D341Med (cell line): ENCODE data around the gene SPEM3.

Experiments
- DNase-seq: peaks from one replicate; pipeline ENCODE4 v3.0.0; 2012; ENCODE audit warnings: low spot score

Gene SPEM3

DNA sequence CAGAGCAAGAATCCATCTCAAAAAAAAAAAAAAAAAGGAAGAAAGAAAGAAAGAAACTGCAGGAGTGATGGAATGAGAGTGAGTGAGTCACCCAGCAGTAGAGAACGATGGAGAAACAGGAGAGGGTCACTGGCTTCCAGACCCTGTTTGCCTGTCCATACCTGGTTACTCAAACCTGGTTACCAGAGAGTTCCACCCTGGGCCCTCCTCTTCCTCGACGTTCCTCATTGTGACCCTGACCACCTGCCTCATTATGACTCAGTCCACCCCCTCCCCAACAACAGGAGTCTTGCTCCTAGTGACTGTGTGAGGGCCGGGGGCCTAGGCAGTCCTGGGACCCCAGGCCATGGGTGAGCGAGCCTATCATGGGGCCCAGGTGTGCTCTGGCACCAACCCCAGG is at the start of gene SPEM3:
Gene SPEM3 (plus strand): TSS at position 301 of the 400 bp plus-strand sequence. CDS start 46 bp downstream, at position 347.
- no peak for DNase-seq

DNA sequence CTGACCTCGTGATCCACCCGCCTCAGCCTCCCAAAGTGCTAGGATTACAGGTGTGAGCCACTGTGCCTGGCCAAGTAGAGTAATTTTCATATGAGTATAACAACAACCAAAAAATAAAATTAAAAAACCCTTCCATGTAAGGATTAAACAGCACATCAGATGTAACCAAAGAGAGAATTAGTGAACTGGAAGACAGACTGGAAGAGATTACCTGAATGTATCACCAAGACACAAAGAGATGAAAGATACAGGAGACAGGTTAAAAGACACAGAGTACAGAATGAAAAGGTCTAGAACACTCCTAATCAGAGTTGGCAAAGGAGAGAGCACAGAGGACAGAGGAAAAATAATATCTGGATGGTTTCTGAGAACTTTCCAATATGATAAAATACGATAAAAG is 49.5 kb upstream of the SPEM3 start:
- no peak for DNase-seq

DNA sequence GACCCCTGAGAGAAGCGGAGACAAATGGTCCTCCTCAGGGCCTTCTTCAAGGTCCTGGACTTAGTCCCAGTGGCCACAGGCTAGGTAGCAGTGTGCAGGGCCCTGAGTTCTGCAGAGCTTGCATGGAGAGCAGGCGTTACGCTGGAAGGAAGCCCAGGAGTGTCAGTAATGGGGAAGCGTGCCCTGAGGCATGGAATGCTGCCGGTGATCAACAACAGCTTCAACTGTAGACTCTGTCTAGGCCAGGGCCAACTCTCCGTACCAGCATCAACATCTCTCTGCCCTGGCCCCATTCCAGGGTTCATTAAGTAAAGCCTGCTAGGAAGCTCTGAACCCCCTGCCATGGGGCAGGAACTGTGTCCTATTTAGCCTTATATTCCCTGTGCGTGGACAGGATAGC is 48.3 kb upstream of the SPEM3 start:
- no peak for DNase-seq

DNA sequence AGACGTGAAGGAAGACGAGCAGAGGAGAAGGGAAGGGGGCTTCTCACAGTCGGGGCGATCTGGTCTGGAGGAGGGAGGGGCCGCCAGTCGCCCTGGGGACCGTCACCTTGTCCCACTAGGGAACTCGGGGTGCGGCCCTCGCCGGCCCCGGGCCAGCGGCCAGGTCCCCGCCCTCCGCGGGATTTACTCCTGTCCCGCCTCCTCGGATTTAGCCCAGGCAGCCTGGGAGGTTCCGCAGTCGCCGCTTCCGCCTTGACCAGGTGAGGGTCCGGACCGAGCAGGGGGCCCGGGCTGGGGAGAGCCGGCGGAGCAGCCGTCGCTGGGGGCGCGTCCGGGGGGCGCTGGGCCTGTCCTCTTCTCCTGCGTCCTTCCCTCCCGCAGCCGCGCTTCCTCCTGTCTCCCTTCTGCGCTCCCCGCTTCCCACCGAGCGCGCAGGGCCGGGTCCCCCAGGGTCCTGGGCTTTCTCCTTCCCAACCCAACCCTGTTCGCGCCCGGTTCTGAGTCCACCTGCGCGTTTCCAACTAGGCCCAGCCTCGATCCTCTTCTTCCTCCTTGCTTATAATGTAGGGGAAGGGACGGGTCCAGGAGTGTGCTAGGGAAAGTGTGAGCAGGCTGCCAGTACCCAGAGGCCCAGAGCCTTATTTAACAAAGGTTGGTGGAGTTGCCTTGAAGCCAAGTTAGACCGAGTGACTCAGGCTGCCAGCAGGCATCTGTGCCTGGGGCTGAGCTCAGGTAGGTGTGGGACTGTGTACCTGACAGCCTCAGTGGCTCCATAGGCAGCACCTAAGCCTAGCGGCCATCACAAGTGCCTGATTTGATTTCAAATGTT is 47.6 kb upstream of the SPEM3 start, which contains the start of gene TNK1:
Gene TNK1 (plus strand): TSS at position 235 of the 829 bp plus-strand sequence. CDS start 1,838 bp downstream, outside the sequence.
- peak; percentile 74 for DNase-seq

DNA sequence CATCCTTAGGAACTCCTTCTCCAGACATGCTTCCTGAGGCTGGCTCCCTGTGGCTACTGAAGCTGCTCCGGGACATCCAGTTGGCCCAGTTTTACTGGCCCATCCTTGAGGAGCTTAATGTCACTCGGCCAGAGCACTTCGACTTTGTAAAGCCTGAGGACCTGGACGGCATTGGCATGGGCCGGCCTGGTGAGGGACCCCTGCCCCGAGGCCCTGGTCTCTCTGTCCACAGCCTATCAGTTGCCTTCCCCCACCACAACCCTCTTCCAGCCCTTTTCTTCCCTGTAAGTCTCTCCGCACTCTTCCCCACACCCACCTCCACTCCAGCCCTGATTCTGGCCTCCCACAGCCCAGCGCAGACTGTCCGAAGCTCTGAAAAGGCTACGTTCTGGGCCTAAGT is 45.8 kb upstream of the SPEM3 start:
- DNase-seq: no peak

DNA sequence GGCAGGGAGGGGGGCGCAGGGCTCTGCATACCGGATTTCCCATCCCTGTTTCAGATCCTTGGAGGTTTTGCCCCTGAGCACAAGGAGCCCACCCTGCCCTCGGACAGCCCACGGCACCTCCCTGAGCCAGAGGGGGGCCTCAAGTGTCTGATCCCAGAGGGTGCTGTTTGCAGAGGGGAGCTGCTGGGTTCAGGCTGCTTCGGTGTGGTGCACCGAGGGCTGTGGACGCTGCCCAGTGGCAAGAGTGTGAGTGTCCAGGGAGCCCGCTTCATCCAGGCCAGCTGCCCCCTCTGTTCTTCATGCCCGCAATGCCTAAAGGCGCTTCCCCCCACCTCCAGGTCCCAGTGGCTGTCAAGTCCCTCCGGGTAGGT is 45.3 kb upstream of the SPEM3 start:
- no peak for DNase-seq

DNA sequence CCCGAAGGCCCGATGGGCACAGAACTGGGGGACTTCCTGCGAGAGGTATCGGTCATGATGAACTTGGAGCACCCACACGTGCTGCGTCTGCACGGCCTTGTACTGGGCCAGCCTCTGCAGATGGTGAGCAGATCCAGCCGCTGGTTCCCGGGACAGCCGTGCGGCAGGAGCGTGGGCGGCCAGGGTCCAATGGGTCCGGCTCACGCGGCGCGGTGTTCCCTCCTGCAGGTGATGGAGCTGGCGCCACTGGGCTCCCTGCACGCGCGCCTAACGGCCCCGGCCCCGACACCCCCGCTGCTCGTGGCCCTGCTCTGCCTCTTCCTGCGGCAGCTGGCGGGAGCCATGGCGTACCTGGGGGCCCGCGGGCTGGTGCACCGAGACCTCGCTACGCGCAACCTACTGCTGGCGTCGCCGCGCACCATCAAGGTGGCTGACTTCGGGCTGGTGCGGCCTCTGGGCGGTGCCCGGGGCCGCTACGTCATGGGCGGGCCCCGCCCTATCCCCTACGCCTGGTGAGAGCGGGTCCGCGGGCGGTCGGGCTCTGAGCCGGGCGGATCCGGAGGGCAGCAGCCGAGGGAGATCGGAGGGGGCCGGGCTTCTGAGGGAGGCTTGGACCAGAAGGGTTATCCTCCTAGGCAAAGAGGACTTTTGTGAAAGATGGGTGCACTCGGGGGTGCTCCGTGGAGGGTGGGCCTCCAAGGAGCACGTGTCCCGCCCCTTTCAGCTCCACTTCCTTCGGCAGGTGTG is 44.7 kb upstream of the SPEM3 start:
- no peak for DNase-seq

DNA sequence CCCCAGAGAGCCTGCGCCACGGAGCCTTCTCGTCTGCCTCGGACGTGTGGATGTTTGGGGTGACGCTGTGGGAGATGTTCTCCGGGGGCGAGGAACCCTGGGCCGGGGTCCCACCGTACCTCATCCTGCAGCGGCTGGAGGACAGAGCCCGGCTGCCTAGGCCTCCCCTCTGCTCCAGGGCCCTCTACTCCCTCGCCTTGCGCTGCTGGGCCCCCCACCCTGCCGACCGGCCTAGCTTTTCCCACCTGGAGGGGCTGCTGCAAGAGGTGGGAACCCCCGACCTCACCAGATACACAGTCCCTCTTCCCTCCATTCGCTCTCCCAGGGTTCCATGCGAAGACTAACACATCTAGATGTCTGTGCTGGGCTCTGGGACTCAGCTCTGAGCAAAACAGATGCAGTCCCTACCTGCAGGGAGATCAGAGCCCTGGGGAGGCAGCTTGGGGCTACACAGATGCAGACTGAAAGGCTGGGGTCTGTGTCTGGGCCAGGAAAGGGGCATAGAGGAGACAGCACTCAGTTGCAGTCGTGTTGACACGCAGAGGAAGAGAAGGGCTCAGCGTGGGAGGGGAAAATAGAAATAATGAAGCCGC is 44.1 kb upstream of the SPEM3 start:
- peak; percentile 8 for DNase-seq

DNA sequence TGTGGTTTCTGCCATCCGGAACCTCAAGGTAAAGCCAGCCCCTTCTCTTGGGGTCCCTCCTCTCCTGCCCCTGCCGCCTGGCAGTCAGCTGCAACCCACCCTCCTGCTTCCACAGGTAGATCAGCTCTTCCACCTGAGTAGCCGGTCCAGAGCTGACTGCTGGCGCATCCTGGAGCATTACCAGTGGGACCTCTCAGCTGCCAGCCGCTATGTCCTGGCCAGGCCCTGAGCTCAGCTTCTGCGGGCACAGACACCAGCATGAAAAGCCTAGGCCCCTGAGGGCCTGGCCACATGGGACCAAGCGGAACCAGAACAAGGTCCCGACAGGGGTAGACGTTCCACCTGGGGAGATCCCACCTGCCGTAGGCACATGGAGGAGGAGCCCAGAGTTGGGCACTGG is 39.8 kb upstream of the SPEM3 start:
- no peak for DNase-seq

DNA sequence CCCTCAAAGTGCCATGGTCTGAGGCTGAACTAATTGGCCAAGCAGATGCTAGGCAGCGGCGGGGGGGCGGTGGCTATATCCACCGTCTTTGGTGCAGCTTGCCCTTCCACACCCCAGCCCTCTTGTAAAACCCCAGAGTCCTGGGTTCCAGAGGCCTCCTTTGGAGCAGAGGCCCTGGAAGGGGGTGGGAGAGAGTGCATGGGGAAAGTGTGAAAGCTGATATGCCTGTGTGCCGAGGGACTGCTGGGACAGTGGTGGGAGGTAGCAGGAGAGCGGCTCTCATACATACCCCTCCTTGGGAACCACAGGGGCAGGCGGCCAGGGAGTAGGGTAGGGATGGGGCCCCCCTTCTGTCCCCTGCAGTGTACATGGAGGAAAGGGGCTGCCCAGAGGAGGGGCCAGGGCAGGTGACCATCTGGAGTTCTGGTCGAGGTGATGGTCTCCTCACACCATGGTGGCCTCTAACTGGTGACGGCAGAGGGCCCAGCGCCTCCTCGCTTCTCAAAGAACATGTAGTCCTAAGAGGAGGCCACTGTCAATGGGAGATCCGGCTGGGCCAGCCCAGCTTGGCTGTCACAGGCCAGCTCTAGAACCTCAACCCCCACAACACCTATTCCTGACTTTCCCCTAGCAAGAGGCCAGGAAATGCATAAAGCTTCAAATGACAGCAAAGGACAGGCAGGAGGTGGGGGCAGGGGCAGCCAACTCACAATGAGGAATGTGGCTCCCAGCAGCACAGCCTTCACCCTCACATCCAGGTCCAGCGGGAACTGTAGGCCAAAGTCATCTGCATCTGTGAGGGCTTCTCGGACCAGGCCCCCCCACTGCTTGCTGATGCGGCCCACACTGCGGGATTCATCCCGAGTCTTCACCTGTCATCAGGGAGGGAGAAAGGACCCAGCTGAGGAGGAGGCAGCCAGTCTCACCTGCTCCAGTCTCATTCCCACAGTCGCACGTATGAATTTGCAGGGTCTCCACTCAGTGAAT is 38.4 kb upstream of the SPEM3 start:
- DNase-seq: no peak

DNA sequence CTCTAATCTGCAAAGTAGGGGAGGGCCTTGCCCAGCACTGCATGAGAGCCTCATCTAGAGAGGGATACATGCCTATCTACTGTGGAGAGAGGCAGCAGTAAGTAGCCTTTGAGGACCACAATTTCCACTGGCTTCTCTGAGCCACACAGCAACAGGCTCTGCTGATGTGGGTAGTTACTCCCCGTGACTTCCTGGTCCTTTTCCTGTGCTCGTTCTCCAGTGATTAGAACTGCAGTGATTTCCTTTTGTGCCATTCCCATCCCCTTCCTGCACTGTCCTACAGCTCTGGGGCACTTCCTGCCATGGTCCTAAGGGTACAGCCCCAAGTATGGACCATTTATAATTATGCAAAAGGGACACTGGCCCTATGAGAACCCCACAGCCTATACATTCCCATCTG is 37.4 kb upstream of the SPEM3 start:
- DNase-seq: no peak

DNA sequence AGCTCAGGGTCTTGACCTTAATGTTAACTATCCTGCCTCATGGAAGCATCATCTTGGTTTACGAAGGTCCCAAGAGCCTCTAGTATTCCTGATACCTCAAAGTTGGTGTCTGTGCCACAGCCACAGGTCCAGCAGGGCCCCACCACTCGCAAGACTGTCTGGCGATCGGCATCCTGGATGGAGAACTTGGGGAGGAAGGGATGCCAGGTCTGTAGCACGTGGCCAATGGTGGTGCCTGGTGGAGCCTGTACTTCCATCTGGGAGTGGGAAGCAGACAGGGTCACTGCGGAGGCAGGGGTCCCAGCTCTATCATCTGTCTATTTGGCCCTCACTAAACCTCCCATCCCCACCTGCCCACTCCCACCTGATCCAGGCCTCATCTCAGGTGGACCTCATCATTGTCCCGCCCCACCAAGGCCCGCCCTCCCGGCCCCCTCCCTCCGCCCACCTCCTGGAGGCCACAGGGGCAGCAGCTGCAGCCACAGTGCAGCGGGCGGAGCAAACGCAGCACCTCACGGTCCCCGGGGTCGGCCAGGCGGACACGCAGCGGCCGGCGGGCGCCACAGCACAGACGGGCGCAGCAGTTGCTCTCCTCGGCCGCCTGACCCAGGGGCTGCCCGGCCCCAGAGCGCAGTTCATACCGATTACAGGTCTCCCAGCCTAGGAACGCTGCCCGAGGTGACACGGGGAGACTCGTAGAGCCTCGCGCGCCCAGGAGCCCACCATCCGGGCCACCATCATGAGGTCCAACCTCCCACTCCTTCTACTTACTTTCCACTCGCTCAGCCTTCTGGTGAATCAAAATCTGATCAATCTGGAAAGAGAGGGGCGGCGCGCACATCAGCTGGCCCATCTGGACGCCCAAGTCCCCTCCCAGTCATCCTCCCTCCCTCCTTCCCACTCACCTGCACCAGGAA is 35.7 kb upstream of the SPEM3 start:
- no peak for DNase-seq

DNA sequence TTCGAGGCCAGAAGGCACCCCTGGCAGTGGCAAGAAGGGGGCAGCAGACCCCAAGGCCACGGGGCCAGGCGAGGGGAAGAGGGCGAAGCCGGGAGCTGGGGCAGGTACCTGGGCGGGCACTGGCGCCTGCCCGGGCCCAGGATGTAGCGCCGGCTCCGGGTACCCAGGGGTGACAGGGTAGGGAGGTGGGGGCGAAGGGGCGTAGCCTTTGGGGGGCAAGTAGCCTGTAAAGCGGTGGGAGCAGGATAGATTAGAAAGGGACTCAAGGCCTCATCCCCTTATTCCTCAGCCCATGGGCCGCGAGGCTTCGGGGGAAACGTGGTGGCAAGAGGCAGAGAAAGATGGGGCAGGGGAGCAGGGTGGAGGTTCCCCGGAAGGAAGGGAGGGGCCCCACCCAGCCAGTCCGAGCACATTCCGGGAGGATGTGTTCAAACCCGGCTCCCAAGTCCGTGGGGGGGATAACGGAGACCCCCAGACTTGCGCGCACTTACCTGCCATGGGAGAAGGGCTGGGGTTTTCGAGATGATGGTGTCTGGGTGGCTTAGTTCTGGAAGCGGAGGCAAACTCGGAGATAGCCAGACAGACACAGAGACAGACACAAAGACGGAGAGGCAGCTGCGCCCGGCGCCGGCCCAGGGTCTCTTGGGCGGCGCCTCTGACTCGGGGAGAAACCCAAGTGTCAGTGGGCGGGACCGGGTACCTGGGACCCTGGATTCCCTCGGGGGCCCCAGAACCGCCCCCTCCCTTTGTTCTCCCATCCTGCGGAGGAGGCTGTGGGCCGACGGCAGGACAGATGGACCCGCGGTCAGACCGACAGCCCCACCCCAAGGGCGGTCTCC is 34.8 kb upstream of the SPEM3 start:
- peak; percentile 66 for DNase-seq

DNA sequence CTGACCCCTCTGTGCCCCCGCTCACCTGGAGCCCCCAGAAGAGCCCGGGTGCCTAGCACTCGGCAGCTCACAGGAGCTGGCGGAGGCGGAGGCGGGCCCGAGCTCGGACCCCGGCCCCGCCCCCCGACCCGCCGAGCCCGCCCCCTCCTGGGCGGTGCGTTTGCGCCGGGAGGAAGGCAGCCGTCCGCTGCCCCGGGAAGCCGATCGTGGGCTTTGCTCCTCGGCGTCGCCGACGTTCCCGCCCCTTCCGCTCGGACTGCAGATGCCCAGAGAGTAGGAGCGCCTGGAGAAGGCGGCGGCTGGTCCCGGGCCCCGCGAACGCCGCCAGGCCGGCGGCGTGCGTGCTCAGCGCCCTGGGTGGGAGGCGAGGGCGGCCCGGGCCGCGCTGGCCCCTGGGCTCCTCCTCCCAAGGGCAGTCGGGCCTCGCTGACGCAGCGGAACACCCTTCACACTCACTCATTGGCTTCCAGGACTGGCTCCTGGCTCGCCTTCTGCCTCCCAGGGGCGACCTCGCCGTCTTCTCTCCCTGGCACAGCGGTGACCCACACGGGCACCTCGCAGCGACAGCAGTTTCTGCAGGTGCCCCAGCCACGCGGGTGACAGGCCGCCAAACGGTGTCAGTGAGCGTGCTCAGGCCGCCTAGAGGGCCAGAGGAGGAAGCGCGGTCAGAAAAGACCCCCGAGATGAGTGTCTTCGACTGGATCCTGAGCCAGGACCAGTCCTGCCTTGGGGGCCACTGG is 34.0 kb upstream of the SPEM3 start, which contains the start of gene PLSCR3:
Gene PLSCR3 (minus strand): TSS at position 74 of the 740 bp plus-strand sequence. CDS start 415 bp downstream, outside the sequence.
- DNase-seq: peak; percentile 89

DNA sequence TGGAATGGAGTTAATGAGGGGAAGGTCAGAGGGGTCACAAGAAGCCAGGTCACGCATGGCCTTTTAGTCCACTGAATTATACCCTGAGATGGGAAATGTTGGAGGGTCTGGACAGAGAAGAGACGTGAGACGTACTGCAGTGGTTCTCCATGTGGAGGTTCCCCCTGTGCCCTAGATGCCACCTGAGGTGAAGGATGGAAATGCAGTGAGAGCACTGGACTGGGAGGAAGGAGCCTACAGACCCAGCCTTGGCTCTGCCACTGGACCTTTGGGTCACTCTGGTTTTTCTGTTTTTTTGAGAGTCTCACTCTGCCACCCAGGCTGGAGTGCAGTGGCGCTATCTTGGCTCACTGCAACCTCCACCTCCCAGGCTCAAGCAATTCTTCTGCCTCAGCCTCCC is 32.5 kb upstream of the SPEM3 start:
- DNase-seq: no peak

DNA sequence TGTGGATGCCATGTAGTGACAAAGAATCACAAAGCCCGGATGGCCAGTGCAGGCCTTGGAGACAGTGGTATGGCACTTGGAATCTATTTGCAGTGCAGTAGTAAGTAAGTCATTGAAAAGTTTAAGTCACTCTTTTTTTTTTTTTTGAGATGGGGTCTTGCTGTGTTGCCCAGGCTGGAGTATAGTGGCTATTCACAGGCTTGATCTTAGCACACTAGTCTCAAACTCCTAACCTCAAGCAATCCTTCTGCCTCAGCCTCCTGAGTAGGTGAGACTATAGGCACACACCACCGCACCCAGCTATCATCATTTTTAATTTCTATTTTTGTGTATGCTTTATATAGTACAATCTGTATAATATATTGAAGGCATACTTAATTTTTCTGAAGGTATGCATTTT is 30.0 kb upstream of the SPEM3 start:
- DNase-seq: no peak

DNA sequence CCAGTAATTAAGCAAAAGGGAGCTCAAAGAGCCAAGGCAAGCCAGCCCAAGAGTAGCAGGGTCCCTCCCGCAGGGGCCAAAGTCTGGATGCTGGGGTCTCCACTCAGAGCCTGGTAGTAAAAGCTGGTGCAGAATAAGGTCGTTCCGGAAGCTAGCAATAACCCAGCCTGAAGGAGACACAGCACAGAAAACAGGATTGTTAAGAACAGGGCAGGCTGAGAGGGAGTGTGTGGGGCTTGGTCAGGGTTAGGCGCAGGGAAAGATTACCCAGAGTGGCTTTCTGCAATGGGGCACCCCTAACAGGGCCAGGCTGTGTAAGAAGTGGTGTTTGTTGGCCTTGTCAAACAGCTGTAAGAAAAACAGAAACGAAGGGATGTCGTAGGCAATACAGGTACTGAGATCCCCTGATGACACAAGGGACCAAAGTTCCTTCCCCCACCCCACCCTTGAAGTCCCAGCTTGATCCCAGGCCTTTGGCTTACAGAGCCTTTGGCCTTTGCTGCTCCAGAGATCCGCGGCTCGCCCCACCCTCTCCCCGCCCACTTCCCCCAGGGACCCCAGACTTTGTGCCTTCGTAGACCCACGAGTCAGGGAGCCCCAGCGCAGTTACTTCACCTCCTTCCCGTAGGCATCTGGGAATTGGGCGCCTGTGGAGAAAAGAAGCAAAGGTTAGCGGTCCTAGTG is 25.5 kb upstream of the SPEM3 start:
- peak; percentile 51 for DNase-seq

DNA sequence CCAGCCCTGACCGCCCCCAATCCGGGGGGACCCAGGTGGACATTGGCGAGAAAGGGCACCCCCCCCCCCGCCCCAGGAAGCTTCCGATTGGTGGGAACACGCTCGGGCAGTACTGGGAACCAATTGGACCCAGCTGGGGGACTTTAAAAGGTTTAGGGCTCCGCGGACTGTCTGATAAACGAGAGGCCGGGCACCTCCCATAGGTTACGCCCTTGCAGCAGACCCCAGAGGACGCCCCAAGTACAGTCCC is 25.0 kb upstream of the SPEM3 start:
- no peak for DNase-seq
